Fibroblast of upper back skin (primary cell): ENCODE data around the gene GPR161.
"Not testable (repeated sequence)": the region's sequence is repeated elsewhere in the genome, so short reads cannot be mapped to it uniquely, and the experiment has no call there.

Experiments
- DNase-seq: peaks from one replicate; pipeline ENCODE4 v3.0.0-alpha.2; 2013

Gene GPR161, protein sequence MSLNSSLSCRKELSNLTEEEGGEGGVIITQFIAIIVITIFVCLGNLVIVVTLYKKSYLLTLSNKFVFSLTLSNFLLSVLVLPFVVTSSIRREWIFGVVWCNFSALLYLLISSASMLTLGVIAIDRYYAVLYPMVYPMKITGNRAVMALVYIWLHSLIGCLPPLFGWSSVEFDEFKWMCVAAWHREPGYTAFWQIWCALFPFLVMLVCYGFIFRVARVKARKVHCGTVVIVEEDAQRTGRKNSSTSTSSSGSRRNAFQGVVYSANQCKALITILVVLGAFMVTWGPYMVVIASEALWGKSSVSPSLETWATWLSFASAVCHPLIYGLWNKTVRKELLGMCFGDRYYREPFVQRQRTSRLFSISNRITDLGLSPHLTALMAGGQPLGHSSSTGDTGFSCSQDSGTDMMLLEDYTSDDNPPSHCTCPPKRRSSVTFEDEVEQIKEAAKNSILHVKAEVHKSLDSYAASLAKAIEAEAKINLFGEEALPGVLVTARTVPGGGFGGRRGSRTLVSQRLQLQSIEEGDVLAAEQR

DNA sequence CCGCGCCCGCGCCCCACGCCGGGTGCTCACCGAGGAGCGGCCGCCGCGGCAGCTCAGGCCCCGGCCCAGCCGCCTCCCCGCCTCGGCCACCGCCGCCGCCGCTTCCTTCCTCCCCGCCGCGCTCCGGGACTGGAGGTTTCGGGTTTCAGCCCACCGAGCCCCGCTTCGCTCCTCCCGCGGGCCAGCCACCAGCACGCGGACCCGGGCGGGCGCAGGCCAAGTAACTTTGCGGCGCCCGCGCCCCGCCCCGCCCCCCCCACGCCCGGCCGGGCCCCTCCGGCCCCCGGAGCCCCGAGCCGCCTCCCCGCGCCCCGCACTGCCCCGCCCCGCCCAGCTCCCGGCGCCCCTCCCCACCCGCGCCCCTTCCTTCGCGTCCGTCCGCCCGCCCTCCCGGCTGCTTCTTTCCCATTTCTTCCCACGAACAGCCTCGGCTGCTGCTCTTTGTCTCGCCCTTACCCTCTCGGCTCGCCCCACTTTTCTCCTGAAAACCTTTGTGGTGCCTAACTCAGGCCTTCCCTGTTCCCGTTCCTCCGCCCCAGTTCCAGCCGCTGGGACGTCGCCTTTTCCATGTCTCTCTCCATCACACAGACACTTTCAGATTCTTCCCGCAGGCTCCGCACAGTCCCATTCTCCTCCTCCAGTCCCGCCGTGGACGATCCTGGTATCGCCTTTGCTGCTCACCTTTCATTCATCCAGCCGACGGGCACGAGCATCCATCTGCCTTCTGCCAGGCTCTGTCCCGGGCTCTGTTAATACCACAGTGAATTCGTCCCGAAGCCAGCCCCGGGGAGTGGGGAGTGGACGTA lies at the start of gene GPR161:
Gene GPR161 (minus strand): TSS at position 222 of the 806 bp plus-strand sequence. CDS start 32,080 bp downstream, outside the sequence.
- peak; percentile 55 for DNase-seq

DNA sequence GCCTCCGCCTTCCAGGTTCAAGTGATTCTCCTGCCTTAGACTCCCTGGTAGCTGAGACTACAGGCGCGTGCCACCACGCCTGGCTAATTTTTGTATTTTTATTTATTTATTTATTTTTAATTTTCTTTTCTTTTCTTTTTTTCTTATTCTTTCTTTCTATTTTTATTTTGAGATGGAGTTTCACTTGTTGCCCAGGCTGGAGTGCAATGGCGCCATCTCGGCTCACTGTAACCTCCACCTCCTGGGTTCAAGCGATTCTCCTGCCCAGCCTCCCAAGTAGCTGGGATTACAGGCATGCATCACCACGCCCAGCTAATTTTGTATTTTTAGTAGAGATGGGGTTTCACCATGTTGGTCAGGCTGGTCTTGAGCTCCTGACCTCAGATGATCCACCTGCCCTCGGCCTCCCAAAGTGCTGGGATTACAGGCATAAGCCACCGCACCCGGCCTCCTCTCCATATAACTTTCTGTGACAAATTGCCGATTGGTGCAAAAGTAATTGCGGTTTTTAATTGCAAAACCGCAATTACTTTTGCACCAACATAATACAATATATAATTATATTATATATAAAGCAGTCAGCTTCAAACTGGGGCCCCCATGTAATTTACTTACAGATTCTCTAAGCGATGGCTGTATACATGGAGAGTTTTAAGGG lies 44.5 kb upstream of the GPR161 start:
- DNase-seq: not testable (repeated sequence)

DNA sequence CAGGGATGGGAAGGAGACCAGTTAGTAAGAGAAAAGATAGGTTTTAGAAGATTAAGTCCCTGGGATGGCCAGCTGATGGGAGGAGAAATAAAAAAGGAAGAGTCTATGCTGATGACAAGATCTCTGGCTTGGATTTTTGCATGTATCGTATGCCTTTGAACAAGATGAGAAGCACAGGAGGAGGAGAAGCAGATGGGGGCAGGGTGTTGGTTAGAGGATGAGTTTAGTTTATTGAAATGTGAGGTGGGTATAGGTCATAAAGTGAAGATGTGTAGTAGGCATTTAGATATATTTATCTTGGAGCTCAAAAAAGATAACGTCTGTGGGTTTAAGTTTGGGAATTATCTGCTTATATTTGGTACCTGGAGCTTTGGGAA lies 43.4 kb upstream of the GPR161 start:
- no peak for DNase-seq

DNA sequence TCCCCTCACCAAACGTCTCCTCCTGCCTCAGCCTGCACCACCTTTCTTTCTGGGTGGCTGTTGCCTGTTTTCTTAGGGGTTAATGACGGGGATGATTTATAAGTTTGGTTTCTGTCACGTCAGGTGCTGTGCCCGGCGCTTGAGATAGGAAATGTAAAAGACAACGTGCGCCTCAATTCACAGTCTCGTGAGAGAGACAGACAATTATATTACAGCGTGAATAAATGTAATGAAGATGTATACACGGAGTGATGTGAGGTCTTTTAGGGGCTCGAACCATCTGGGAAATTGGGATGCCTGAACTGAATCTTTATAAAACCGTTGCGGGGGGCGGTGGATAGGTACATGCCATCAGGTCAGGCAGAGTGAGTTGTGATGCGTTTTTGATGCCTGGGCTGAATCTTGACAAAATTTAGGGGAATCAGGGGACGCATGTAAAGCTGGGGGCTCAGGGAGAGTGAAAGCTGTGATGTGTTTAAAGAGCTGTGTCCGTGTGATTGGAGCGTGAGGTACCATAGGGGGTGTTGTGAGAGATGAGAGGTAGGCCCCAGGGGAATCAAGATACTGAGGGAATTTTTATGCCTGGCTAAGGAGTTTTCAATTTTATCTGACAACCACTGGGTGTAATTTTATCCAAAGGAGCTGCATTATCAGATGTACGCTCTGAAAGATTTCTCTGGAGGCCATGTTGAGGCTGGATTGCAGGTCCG lies 42.9 kb upstream of the GPR161 start:
- peak; percentile 40 for DNase-seq

DNA sequence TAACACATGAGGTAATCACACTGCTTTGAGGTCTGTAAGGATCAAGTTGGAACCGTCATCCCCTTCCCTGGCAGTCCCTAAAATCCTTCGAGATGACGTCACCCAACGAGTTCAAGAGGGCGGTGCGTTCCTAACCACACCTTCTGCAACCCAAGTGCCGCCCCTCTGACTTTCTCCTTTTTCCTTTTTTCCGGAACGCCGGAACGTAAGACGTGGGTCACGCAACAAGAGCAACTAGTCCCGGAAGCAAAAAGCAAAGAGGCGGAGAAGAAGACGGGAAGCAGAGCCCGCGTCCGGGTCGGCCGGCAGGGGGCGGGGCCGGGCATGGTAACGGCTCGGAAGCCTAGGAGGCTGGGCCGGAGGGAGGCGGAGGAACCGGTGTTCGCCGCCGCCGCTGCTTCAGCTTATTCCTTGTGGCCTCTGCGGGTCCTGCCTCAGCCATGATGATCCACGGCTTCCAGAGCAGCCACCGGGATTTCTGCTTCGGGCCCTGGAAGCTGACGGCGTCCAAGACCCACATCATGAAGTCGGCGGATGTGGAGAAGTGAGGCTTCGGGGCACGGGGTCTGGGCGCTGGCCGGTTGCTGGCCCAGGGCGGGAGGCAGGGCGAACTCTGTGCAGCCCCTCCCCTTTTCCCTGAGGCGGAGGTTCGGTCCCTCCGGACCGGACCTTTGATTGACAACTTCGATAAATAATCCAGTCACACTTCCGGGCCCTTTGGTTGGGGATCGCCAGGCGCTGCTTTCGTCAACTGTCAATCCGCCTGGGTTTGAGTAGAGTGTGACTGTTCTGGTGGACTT lies 42.1 kb upstream of the GPR161 start, which contains the start of gene TIPRL:
Gene TIPRL (plus strand): TSS at position 325 of the 800 bp plus-strand sequence. CDS start 116 bp downstream, at position 441.
- peak; percentile 99 for DNase-seq

DNA sequence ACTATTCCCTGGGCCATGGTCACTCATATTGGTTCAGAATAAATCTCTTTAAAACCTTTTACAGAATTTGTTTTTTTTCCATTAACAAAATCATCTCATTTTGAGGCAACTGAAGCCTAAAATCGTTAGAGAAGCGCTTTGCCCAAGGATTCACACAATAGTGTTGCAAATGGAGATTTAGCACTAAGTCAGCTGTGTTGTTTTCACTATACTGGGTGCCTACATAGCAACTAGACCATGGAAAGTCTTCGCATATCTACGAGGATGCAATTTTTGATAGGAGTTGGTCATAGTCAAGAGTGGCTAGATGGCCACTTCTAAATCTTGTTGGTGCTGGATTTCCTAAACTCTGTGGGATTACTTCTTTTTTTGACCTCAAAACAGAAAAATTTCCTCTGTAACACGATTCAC lies 41.5 kb upstream of the GPR161 start:
- DNase-seq: no peak

DNA sequence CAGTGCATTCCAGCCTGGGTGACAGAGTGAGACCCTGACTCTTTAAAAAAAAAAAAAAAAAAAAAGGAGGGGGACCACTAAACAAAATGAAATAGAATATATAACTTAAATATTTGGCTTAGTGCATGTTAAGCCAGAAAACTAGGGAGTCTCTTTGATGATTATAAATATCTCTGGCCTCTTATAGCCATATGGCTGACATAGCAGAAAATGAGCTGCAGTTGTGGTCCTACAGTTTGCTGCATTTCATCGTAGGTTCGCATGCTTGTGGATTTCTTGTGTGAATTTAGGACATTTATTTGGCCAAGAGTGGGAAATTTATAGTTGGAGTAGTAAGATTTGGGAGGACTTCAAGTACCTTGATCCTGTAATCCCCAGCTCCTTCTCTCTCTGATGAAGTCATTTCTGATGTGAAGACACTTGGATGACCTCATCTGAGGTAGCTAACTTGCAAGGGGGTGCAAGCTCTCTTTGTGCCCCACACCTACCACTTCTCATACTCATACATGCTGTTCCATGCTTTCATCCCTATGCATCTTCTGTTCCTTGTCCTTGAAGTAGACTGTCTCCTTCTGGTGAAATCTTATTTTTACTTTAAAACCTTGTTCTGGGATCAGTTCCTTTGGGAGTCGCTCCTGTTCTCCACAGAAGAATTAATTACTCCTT lies 35.7 kb upstream of the GPR161 start:
- no peak for DNase-seq

DNA sequence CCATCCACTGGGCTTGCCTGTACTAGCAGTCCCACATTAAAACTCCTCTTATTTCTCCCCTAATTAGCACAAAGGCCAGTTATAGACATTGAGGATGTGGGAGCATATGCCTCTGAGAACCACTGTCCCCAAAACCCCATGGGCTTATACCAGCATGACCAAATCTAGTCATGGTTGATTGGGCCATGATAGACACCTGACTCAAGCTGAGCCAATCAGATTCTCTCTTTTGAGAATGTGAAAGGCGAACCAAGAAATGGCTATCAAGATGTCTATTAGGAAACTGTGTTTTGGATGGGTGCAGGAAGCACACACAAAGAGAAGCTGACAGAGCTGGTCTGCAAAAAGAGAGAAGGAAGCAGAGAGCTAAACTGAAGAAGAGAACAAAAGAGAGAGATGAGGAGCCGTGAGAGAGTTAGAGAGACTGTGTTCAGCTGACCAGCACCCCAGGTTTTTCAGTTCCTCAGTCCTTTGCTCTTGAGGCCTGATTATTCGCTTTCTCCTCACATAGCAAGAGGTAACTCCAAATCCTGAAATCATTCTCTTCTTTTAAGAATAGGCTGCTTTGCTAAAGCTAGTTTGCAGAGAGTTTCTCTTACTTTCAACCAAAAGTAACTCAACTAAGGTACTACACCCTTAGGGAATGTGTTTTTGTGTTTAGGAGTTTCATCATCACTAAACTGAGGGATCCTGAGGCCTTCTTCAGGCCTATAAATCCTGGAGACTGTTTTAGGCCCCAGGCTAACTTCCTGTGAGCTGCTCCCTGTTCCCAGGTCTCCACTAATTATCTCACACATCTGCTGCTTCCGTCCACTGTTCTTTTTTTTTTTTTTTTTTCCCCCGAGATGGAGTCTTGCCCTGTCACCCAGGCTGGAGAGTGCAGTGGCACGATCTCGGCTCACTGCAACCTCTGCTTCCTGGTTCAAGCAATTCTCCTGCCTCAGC lies 34.1 kb upstream of the GPR161 start:
- DNase-seq: no peak

DNA sequence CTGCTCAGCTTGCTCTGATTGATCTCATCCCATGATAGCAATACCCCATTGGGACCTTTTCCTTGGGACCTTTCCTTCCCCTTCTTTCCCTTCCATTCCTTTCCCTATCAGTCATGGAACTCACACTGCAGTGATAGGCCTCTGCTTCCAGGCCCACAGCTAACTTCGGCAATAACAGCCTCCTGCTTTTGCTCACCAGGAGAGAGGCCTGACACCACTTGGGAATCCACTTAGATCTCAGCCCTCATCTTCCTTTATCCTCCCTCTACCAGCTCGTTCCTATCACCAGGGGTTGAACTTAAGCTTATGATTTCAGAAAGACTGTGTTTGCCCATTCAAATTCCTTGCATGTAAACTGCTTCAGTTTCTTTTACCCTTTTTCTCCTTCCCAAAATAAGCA lies 31.1 kb upstream of the GPR161 start:
- no peak for DNase-seq

DNA sequence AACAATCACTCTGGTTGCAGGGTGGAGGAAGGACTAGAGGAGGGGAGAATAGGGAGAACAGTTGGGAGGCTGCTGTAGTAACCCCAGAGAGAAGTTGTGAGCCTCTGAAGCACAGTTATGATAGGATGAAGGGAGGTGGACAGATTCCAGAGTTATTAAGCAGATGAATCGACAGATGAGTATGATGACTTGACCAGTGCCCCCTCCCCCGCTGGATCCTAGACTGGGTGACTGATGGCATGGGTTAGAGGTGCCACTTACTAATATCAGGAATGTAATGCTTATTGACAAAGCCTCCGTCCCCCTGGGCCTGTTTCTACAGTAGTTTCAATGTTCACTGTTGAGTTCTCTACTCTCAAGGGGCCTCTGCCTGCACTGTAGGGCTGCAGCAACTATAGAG lies 28.0 kb upstream of the GPR161 start:
- peak; percentile 47 for DNase-seq

DNA sequence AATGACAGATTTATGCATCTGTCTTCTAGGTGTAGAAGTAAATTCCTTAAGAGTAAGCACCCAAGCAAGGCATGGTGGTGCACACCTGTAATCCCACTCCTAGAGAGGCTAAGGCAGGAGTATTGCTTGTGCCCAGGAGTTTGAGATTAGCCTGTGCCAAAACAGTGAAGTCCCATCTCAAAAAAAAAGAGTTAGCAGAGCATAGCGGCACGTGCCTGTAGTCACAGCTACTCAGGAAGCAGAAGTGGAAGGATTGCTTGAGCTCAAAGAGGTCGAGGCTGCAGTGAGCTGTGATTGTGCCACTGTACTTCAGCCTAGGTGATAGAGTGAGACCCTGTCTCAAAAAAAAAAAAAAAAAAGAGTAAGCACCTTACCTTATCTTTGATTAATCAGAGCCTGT lies 26.9 kb upstream of the GPR161 start:
- DNase-seq: no peak

DNA sequence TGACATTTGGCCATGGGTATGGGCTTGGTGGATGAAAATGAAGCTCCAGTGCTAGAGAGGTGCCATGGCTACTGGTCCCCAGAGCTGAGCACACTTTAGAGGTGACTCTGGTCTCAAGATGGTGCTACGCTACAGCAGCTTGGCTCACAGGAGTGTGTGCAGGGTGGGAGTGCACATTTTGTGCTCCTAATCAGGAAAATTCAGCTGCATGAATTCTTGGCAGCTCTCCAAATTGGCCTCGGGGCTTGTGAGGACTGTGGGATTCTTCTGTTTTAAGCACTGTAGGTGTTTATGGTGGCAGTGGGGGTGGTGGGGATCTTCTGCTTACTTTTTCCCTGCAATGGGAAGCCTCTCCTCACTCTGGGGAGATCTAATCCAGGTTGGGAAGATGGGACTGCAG lies 24.7 kb upstream of the GPR161 start:
- no peak for DNase-seq

DNA sequence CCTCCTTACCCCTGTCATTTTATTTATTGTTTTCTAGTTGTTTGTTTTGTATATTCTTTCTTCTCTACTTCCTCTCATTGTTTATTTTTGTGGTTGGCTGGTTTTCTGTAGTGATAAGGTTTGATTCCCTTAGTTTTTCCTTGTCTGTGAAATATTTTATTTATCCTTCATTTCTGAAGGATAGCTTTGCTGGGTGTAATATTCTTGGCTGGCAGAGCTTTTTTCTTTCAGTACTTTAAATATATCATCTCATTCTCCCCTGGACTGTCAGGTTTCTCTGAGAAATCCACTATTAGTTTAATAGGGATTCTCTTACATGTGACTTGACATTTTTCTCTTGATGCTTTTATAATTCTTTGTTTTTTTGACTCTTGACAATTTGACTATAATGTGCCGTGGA lies 23.2 kb upstream of the GPR161 start:
- DNase-seq: no peak

DNA sequence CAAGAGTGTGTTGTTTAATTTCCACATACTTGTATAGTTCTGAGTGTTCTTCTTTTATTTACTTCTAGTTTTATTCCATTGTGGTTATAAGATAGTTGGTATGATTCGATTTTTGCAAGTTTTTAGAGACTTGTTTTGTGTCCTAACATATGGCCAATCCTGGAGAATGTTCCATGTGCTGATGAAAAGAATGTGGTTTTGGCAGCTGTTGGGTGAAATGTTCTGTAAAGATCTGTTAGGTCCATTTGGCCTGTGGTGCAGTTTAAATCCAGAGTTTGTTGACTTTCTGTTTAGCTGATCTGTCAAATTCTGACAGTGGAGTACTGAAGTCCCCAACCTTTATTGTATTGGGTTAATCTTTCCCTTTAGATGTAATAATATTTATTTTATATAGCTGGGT lies 22.5 kb upstream of the GPR161 start:
- DNase-seq: no peak

DNA sequence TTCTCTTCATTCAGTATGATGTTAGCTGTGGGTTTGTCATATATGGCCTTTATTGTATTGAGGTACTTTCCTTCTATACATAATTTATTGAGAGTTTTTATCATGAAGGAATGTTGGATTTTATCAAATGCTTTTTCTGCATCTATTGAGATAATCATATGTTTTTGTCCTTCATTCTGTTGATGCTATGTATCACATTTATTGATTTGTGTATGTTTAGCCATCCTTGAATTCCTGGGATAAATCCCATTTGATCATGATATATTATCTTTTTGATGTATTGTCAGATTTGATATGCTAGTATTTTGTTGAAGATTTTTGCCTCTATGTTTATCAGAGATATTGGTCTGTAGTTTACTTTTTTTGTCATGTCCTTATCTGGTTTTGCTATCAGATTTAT lies 20.9 kb upstream of the GPR161 start:
- DNase-seq: no peak

DNA sequence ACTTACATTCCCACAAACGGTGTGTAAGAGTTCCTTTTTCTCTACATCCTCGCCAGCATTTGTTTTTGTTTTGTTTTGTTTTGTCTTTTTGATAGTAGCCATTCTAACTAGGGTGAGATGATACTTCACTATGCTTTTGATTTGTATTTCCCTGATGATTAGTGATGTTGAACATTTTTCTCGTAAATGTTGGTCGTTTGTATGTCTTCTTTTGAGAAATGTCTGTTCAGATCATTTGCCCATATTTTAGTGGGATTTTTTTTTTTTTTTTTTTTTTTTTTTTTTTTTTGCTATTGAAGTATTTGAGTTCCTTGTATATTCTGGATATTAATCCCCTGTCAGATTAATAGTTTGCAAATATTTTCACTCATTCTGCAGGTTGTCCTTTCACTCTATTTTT lies 19.2 kb upstream of the GPR161 start:
- no peak for DNase-seq

DNA sequence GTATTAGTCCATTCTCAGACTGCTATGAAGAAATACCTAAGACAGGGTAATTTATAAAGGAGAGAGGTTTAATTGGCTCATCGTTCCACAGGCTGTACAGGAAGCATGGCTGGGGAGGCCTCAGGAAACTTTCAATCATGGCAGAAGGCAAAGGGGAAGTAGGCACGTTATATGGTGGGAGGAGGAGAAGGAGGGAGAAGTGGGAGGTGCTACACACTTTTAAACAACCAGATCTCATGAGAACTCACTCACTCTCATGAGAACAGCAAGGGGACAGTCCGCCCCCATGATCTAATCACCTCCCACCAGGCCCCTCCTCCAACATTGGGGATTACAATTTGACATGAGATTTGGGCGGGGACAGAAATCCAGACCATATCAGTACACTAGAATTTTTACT lies 18.0 kb upstream of the GPR161 start:
- not testable (repeated sequence) for DNase-seq

DNA sequence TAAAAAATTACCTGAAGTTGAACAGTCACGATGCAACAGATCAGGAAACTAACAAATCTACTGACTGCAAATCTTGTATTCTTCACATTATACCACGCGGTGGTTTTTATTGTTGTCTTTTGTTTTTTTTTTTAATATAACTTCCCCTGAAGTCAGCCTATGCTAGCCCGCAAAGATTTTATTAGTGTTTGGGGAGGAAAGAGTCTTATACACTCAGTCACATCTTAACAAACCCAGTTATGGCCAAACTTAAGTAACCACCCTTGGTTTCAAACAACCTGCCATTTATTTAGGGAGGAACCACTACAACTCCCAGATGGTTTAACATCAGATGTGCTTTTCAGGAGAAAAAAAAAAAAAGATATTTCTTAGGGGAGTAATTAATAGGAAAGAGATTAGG lies 15.2 kb upstream of the GPR161 start:
- DNase-seq: no peak

DNA sequence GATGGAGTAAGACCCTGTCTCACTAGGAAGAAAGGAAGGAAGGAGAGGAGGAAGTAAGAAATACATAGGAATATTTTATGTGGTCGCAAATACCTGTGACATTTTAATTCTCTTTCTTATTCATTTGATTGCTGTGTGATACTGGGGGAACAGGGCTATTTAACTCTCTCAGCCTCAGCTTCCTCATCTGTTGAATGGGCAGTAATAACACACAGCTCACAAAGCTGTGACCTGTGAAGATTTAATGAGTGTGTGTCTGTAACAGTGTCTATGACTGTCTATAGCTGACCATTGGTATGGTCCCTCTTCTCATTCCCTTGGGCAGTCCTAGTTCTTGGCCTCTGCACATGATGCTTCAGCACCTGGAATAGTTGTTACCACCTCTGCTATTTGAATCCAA lies 13.6 kb upstream of the GPR161 start:
- no peak for DNase-seq

DNA sequence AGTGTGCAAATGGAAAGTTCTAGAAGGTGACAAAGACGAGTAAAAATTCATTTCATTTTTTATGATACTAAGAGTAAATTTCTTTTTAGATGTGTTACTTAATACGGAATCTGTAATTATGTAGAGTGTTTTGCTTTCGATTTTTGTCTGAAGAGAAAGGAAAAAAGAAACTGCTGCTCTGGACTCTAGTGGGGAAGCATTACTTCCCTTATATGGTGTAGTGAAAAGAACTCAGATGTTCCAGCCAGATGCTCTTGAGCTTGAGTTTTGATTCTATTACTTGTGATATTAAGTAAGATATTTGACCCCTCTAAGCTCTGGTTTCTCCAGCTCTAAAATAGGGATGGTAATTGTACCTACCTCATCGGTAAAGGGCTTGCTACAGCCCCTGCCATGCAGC lies 12.2 kb upstream of the GPR161 start:
- DNase-seq: no peak
